GM23338 (cell line): ENCODE data around the gene SOD2. TPM values are rescaled to one million over a fixed set of nuclear protein-coding genes. Genes with fewer than 3 reads are reported as not detected.

Source experiments
- ATAC-seq: fragments of 200-7000 bp; cut with Tn5 transposase; 3 replicates; pipeline ENCODE4 v1.9.1; 2020
- DNase-seq: peaks from one replicate; pipeline ENCODE4 v3.0.0-alpha.2; 2015; ENCODE audit warnings: low spot score
- H2AFZ ChIP-seq: fragments of 200-600 bp; sonication (generic); 2 replicates; pipeline ENCODE4 v1.8.0; 2016; ENCODE audit warnings: antibody characterized with exemption, mild to moderate bottlenecking, moderate library complexity
- H3F3A ChIP-seq: fragments of 200-600 bp; sonication (generic); replicated peaks from 2 replicates; pipeline ENCODE4 v1.8.0; 2017; ENCODE audit warnings: antibody characterized with exemption, mixed run types, low read depth
- H3K27ac ChIP-seq: fragments of 200-600 bp; sonication (generic); 2 replicates; pipeline ENCODE4 v1.6.1; 2016; ENCODE audit warnings: low read depth
- H3K27me3 ChIP-seq: fragments of 200-600 bp; sonication (generic); 2 replicates; pipeline ENCODE4 v1.8.0; 2016; ENCODE audit warnings: mild to moderate bottlenecking, mixed run types, moderate library complexity; ENCODE audit not compliant: insufficient read depth
- H3K36me3 ChIP-seq: fragments of 200-600 bp; sonication (generic); 2 replicates; pipeline ENCODE4 v1.8.0; 2016; ENCODE audit warnings: mild to moderate bottlenecking; ENCODE audit not compliant: insufficient read depth
- H3K4me1 ChIP-seq: fragments of 200-600 bp; sonication (generic); 2 replicates; pipeline ENCODE4 v1.8.0; 2016; ENCODE audit warnings: mild to moderate bottlenecking, moderate library complexity; ENCODE audit not compliant: insufficient read depth
- H3K4me2 ChIP-seq: fragments of 200-600 bp; sonication (generic); 2 replicates; pipeline ENCODE4 v1.7.1; 2017; ENCODE audit warnings: mixed run types
- H3K4me3 ChIP-seq: fragments of 200-600 bp; sonication (generic); 2 replicates; pipeline ENCODE4 v1.6.1; 2016; ENCODE audit warnings: mixed run types
- H3K79me2 ChIP-seq: fragments of 200-600 bp; sonication (generic); replicated peaks from 2 replicates; pipeline ENCODE4 v1.8.0; 2017; ENCODE audit warnings: mild to moderate bottlenecking; ENCODE audit not compliant: insufficient read depth
- H3K9me2 ChIP-seq: fragments of 200-600 bp; sonication (generic); 2 replicates; pipeline ENCODE4 v1.8.0; 2017; ENCODE audit not compliant: insufficient read depth
- H4K20me1 ChIP-seq: fragments of 200-600 bp; sonication (generic); replicated peaks from 2 replicates; pipeline ENCODE4 v1.8.0; 2017; ENCODE audit warnings: mild to moderate bottlenecking; ENCODE audit not compliant: insufficient read depth
- H3K27ac Mint-ChIP-seq: 2 replicates; pipeline ENCODE4 v1.8.0; 2020; ENCODE audit warnings: inconsistent platforms, mild to moderate bottlenecking, moderate library complexity, mixed read lengths
- H3K27me3 Mint-ChIP-seq: 3 replicates; pipeline ENCODE4 v1.8.0; 2022; ENCODE audit warnings: low read depth, mild to moderate bottlenecking, moderate library complexity, mixed read lengths, inconsistent platforms; ENCODE audit not compliant: insufficient read depth, poor library complexity
- H3K36me3 Mint-ChIP-seq: 3 replicates; pipeline ENCODE4 v1.8.0; 2021; ENCODE audit warnings: low read depth, mild to moderate bottlenecking, inconsistent platforms, moderate library complexity, mixed read lengths
- H3K4me1 Mint-ChIP-seq: 3 replicates; pipeline ENCODE4 v1.8.0; 2020; ENCODE audit warnings: mild to moderate bottlenecking, inconsistent platforms, mixed read lengths
- H3K4me3 Mint-ChIP-seq: 3 replicates; pipeline ENCODE4 v1.8.0; 2021; ENCODE audit warnings: moderate library complexity, mild to moderate bottlenecking, inconsistent platforms, mixed read lengths
- H3K9me3 Mint-ChIP-seq: 3 replicates; pipeline ENCODE4 v1.8.0; 2020; ENCODE audit warnings: moderate library complexity, mild to moderate bottlenecking, inconsistent platforms, mixed read lengths
- CREB1 ChIP-seq: fragments of 250-450 bp; sonication (Bioruptor Pico); IDR thresholded peaks from 2 replicates; pipeline ENCODE4 v1.5.0; 2020; ENCODE audit warnings: low read depth, mild to moderate bottlenecking, moderate library complexity
- EZH2 ChIP-seq: fragments of 200-600 bp; sonication (generic); IDR thresholded peaks from one replicate; pipeline ENCODE4 v1.8.0; 2017; ENCODE audit warnings: antibody characterized with exemption, mild to moderate bottlenecking, low read depth; ENCODE audit not compliant: unreplicated experiment
- EZH2phosphoT487 ChIP-seq: fragments of 200-600 bp; sonication (generic); IDR thresholded peaks from one replicate; pipeline ENCODE4 v1.8.1; 2018; ENCODE audit warnings: antibody characterized with exemption; ENCODE audit not compliant: unreplicated experiment
- JUNB ChIP-seq: IDR thresholded peaks from one replicate; pipeline ENCODE4 v1.6.1; 2016; ENCODE audit warnings: antibody characterized with exemption; ENCODE audit not compliant: unreplicated experiment
- NANOG ChIP-seq: IDR thresholded peaks from 2 replicates; pipeline ENCODE4 v1.6.1; 2016; ENCODE audit warnings: antibody characterized with exemption, borderline replicate concordance
- POLR2AphosphoS5 ChIP-seq: IDR thresholded peaks from 2 replicates; pipeline ENCODE4 v1.6.1; 2016; ENCODE audit warnings: antibody characterized with exemption, low read depth
- STAT1 ChIP-seq: IDR thresholded peaks from one replicate; pipeline ENCODE4 v1.6.1; 2016; ENCODE audit warnings: antibody characterized with exemption; ENCODE audit not compliant: unreplicated experiment
- ZNF114 ChIP-seq: fragments of 250-450 bp; sonication (Bioruptor Pico); IDR thresholded peaks from 2 replicates; pipeline ENCODE4 v1.5.0; 2020; ENCODE audit warnings: mild to moderate bottlenecking, moderate library complexity
- ZNF331 ChIP-seq: fragments of 250-450 bp; sonication (Bioruptor Pico); IDR thresholded peaks from 2 replicates; pipeline ENCODE4 v1.5.0; 2020; ENCODE audit warnings: low read depth, mild to moderate bottlenecking, moderate library complexity
- polyA plus RNA-seq: library from polyadenylated mRNA; unstranded; fragments of >200 nt; fragmentation: Nextera tagmentation; extraction: Ambion mirVana; gene quantifications from 2 replicates; pipeline ENCODE4 v1.2.1, GENCODE V29; 2016
- total RNA-seq: library from RNA; depleted of rRNA; stranded (reverse); fragments of >200 nt; shearing (Covaris generic); gene quantifications from 2 replicates; pipeline ENCODE4 v1.2.3, GENCODE V29; 2014
- TF ChIP-seq, protein P1 (sequence below), 2 experiments: fragments of 200-600 bp in 1 of 2; sonication (generic) in 1 of 2; conservative IDR thresholded peaks; 2 replicates each; pipeline versions ENCODE4 v1.5.1 to v1.6.1; 2016 to 2017; ENCODE audit warnings: antibody characterized with exemption in 2 of 2, low read depth in 2 of 2, mild to moderate bottlenecking in 2 of 2, moderate library complexity in 1 of 2
- TF ChIP-seq, protein P2 (sequence below): IDR thresholded peaks from one replicate; pipeline ENCODE4 v1.6.1; 2018; ENCODE audit warnings: antibody characterized with exemption; ENCODE audit not compliant: unreplicated experiment
- TF ChIP-seq, protein P3 (sequence below): IDR thresholded peaks from 2 replicates; pipeline ENCODE4 v1.6.1; 2016; ENCODE audit warnings: antibody characterized with exemption
- TF ChIP-seq, protein P4 (sequence below): fragments of 250-450 bp; sonication (Bioruptor Pico); IDR thresholded peaks from 2 replicates; pipeline ENCODE4 v1.5.0; 2020; ENCODE audit warnings: mild to moderate bottlenecking, moderate library complexity

Gene SOD2
- total and polyA plus RNA-seq, 2 experiments from 2014 or later = 44.1 to 73.0 TPM

DNA sequence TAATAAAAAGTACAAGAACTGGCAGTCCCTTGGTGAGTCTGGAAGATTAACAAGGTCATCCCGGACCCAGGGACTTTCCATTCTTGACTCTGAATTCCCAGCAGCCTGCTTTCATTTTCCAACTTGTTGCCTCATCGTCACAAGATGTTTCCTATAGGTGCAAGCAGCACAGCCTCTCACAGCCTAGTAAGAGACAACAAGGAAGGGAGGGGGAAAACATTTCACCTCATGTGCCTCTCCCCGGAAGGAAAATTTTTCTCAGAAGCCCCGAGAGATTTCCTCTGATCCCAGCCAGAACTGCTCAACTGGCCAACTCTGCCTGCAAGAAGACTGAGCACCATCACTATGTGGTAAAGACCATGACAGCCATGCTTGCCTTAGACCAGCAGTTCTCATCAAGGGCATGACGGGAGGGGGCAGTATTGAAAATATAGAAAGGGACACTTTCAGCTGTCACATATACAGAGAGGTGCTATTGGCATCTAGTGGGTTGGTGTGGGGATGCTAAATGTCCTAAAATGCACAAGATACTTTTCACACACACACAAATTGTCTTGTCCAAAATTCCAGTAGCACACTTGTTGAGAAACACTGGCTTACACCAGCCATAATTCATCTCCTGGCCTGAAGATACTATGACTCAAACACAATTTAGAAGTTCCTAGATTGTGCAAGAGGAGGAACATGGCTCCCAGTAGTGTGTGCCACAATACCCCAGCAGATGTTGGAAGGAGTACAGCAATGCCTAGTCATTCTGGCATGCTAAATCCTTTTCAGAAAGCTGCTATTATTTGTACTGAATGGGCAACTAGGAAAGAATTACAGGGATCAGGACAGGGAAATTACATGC is 23.4 kb upstream of the SOD2 start:
- no peaks in the 10 kb centered on the region for H3K27me3 ChIP-seq
- no peak overlapping the region for H3K4me2 ChIP-seq
- H4K20me1 ChIP-seq = peaks cover 4% of the 10 kb centered on the region; the same call in 1 of the 2 replicates
- no peaks in the 10 kb centered on the region for H3K9me3 Mint-ChIP-seq
- no peaks in the 10 kb centered on the region; the same call in 2 of the 3 replicates for H3K36me3 Mint-ChIP-seq
- no peaks in the 10 kb centered on the region for H3K4me1 ChIP-seq
- no peaks in the 10 kb centered on the region for H3K36me3 ChIP-seq
- no peak overlapping the region for H2AFZ ChIP-seq
- ATAC-seq (no peak), DNase-seq (no peak)
- no peak overlapping the region for H3K4me3 Mint-ChIP-seq
- H3K27ac Mint-ChIP-seq = no peak overlapping the region; the same call in 1 of the 2 replicates
- no peaks in the 10 kb centered on the region for H3K4me1 Mint-ChIP-seq
- no peak overlapping the region for H3K4me3 ChIP-seq
- H3K27me3 Mint-ChIP-seq = peaks cover 3% of the 10 kb centered on the region
- TF ChIP-seq JUNB (no peak), ZNF114 (CRISPR knock-in tag) (no peak), CREB1 (CRISPR knock-in tag) (no peak), EZH2 (no peak), POLR2AphosphoS5 (no peak), NANOG (no peak), ZNF331 (CRISPR knock-in tag) (no peak), STAT1 (no peak), EZH2phosphoT487 (no peak)
- TF ChIP-seq, protein P1, sequence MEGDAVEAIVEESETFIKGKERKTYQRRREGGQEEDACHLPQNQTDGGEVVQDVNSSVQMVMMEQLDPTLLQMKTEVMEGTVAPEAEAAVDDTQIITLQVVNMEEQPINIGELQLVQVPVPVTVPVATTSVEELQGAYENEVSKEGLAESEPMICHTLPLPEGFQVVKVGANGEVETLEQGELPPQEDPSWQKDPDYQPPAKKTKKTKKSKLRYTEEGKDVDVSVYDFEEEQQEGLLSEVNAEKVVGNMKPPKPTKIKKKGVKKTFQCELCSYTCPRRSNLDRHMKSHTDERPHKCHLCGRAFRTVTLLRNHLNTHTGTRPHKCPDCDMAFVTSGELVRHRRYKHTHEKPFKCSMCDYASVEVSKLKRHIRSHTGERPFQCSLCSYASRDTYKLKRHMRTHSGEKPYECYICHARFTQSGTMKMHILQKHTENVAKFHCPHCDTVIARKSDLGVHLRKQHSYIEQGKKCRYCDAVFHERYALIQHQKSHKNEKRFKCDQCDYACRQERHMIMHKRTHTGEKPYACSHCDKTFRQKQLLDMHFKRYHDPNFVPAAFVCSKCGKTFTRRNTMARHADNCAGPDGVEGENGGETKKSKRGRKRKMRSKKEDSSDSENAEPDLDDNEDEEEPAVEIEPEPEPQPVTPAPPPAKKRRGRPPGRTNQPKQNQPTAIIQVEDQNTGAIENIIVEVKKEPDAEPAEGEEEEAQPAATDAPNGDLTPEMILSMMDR (conservative IDR thresholded peaks at IDR 0.05; ENCODE audit: low read depth in 2 of 2) = no peak
- TF ChIP-seq, protein P2, sequence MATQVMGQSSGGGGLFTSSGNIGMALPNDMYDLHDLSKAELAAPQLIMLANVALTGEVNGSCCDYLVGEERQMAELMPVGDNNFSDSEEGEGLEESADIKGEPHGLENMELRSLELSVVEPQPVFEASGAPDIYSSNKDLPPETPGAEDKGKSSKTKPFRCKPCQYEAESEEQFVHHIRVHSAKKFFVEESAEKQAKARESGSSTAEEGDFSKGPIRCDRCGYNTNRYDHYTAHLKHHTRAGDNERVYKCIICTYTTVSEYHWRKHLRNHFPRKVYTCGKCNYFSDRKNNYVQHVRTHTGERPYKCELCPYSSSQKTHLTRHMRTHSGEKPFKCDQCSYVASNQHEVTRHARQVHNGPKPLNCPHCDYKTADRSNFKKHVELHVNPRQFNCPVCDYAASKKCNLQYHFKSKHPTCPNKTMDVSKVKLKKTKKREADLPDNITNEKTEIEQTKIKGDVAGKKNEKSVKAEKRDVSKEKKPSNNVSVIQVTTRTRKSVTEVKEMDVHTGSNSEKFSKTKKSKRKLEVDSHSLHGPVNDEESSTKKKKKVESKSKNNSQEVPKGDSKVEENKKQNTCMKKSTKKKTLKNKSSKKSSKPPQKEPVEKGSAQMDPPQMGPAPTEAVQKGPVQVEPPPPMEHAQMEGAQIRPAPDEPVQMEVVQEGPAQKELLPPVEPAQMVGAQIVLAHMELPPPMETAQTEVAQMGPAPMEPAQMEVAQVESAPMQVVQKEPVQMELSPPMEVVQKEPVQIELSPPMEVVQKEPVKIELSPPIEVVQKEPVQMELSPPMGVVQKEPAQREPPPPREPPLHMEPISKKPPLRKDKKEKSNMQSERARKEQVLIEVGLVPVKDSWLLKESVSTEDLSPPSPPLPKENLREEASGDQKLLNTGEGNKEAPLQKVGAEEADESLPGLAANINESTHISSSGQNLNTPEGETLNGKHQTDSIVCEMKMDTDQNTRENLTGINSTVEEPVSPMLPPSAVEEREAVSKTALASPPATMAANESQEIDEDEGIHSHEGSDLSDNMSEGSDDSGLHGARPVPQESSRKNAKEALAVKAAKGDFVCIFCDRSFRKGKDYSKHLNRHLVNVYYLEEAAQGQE = no peak
- TF ChIP-seq, protein P3, sequence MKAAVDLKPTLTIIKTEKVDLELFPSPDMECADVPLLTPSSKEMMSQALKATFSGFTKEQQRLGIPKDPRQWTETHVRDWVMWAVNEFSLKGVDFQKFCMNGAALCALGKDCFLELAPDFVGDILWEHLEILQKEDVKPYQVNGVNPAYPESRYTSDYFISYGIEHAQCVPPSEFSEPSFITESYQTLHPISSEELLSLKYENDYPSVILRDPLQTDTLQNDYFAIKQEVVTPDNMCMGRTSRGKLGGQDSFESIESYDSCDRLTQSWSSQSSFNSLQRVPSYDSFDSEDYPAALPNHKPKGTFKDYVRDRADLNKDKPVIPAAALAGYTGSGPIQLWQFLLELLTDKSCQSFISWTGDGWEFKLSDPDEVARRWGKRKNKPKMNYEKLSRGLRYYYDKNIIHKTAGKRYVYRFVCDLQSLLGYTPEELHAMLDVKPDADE = no peak
- TF ChIP-seq, protein P4, sequence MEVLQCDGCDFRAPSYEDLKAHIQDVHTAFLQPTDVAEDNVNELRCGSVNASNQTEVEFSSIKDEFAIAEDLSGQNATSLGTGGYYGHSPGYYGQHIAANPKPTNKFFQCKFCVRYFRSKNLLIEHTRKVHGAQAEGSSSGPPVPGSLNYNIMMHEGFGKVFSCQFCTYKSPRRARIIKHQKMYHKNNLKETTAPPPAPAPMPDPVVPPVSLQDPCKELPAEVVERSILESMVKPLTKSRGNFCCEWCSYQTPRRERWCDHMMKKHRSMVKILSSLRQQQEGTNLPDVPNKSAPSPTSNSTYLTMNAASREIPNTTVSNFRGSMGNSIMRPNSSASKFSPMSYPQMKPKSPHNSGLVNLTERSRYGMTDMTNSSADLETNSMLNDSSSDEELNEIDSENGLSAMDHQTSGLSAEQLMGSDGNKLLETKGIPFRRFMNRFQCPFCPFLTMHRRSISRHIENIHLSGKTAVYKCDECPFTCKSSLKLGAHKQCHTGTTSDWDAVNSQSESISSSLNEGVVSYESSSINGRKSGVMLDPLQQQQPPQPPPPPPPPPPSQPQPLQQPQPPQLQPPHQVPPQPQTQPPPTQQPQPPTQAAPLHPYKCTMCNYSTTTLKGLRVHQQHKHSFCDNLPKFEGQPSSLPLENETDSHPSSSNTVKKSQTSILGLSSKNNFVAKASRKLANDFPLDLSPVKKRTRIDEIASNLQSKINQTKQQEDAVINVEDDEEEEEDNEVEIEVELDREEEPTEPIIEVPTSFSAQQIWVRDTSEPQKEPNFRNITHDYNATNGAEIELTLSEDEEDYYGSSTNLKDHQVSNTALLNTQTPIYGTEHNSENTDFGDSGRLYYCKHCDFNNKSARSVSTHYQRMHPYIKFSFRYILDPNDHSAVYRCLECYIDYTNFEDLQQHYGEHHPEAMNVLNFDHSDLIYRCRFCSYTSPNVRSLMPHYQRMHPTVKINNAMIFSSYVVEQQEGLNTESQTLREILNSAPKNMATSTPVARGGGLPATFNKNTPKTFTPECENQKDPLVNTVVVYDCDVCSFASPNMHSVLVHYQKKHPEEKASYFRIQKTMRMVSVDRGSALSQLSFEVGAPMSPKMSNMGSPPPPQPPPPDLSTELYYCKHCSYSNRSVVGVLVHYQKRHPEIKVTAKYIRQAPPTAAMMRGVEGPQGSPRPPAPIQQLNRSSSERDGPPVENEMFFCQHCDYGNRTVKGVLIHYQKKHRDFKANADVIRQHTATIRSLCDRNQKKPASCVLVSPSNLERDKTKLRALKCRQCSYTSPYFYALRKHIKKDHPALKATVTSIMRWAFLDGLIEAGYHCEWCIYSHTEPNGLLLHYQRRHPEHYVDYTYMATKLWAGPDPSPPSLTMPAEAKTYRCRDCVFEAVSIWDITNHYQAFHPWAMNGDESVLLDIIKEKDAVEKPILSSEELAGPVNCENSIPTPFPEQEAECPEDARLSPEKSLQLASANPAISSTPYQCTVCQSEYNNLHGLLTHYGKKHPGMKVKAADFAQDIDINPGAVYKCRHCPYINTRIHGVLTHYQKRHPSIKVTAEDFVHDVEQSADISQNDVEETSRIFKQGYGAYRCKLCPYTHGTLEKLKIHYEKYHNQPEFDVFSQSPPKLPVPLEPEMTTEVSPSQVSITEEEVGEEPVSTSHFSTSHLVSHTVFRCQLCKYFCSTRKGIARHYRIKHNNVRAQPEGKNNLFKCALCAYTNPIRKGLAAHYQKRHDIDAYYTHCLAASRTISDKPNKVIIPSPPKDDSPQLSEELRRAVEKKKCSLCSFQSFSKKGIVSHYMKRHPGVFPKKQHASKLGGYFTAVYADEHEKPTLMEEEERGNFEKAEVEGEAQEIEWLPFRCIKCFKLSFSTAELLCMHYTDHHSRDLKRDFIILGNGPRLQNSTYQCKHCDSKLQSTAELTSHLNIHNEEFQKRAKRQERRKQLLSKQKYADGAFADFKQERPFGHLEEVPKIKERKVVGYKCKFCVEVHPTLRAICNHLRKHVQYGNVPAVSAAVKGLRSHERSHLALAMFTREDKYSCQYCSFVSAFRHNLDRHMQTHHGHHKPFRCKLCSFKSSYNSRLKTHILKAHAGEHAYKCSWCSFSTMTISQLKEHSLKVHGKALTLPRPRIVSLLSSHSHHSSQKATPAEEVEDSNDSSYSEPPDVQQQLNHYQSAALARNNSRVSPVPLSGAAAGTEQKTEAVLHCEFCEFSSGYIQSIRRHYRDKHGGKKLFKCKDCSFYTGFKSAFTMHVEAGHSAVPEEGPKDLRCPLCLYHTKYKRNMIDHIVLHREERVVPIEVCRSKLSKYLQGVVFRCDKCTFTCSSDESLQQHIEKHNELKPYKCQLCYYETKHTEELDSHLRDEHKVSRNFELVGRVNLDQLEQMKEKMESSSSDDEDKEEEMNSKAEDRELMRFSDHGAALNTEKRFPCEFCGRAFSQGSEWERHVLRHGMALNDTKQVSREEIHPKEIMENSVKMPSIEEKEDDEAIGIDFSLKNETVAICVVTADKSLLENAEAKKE (CRISPR knock-in tag) = no peak
- H3F3A ChIP-seq = no peaks in the 10 kb centered on the region
- H3K9me2 ChIP-seq = no peaks in the 10 kb centered on the region
- H3K27ac ChIP-seq = no peak overlapping the region
- peaks cover 17% of the 10 kb centered on the region for H3K79me2 ChIP-seq
